Heart left ventricle (tissue), 16 donors: ENCODE data around the gene PEF1. TPM values are rescaled to one million over a fixed set of nuclear protein-coding genes. Genes with fewer than 3 reads are reported as not detected.

Experiments used
- ATAC-seq, 4 donors: fragments of 200-7000 bp; cut with Tn5 transposase; one replicate each; pipeline ENCODE4 v1.9.1; 2020 to 2022; ENCODE audit warnings: moderate library complexity in 4 of 4, mild to moderate bottlenecking in 3 of 4, moderate number of reproducible peaks in 1 of 4
- DNase-seq, 5 donors: peaks; one replicate each; pipeline ENCODE4 v3.0.0-alpha.2; 2020
- H3K27ac ChIP-seq, 12 donors: fragments of 200-600 bp; sonication (generic) in 4 of 12; one replicate each; pipeline versions ENCODE4 v1.5.0 to v1.8.0; 2016 to 2022; ENCODE audit warnings: mild to moderate bottlenecking in 2 of 12
- H3K27me3 ChIP-seq, 9 donors: fragments of 200-600 bp; sonication (generic) in 2 of 9; one replicate each; pipeline versions ENCODE4 v1.5.1 to v1.8.0; 2016 to 2022; ENCODE audit warnings: mild to moderate bottlenecking in 3 of 9
- H3K36me3 ChIP-seq, 9 donors: fragments of 200-600 bp; sonication (generic) in 2 of 9; one replicate each; pipeline versions ENCODE4 v1.5.0 to v1.8.0; 2018 to 2022; ENCODE audit warnings: mild to moderate bottlenecking in 2 of 9
- H3K4me1 ChIP-seq, 12 donors: fragments of 200-600 bp; sonication (generic) in 4 of 12; one replicate each; pipeline versions ENCODE4 v1.5.0 to v1.8.0; 2016 to 2022; ENCODE audit warnings: mild to moderate bottlenecking in 3 of 12
- H3K4me3 ChIP-seq, 12 donors: fragments of 200-600 bp; sonication (generic) in 4 of 12; one replicate each; pipeline versions ENCODE4 v1.5.0 to v1.8.0; 2017 to 2022; ENCODE audit warnings: mild to moderate bottlenecking in 9 of 12, moderate library complexity in 4 of 12
- H3K9me3 ChIP-seq, 12 donors: fragments of 200-600 bp; sonication (generic) in 4 of 12; one replicate each; pipeline versions ENCODE4 v1.5.0 to v1.8.0; 2016 to 2022; ENCODE audit warnings: mild to moderate bottlenecking in 1 of 12
- CTCF ChIP-seq, 12 donors: fragments of 200-600 bp; sonication (generic) in 4 of 12; IDR thresholded peaks; one replicate each; pipeline versions ENCODE4 v1.5.0 to v1.8.0; 2018 to 2022; ENCODE audit warnings: antibody characterized with exemption in 12 of 12, mild to moderate bottlenecking in 5 of 12
- POLR2A ChIP-seq, 2 donors: fragments of 450-650 bp; IDR thresholded peaks; one replicate each; pipeline ENCODE4 v1.6.1; 2017; ENCODE audit warnings: antibody characterized with exemption in 2 of 2, mild to moderate bottlenecking in 2 of 2, moderate library complexity in 2 of 2
- WGBS, 4 donors: extraction: QIAGEN DNeasy Blood & Tissue Kit in 2 of 4; methylation state at CpG; one replicate each; pipeline versions ENCODE4 v1.1.5 to v1.1.7; 2013 to 2018; 5-methylcytosine and 5-hydroxymethylcytosine counted together
- intact Hi-C, 10 donors: fragments of 100-400 bp; cut with DNase I; formaldehyde crosslinking; loops; one replicate each; pipeline versions ENCODE4 v1.11.1 to v1.14.2; 2022
- polyA plus RNA-seq, 2 donors: library from polyadenylated mRNA; stranded (reverse); fragments of 200-250 nt; gene quantifications; one replicate each; pipeline ENCODE4 v1.2.3, GENCODE V29; 2013
- total RNA-seq, 9 donors: library from RNA; depleted of rRNA in 2 of 9; stranded (reverse); fragments of >200 nt in 2 of 9; fragmentation: NEBNext Ultra II Directional in 3 of 9; extraction: Animal tissue kit (Norgen Biotek cat#: 25700) in 3 of 9; gene quantifications; one replicate each; pipeline versions ENCODE4 v1.1.0 to v1.2.4, GENCODE V29; 2016 to 2023
- donor health status: ischemic (EF 13 %, LVEDD 7.1; RV severe dilation, severe dysfunction).
- donor health status: healthy with polysubstance abuse.
- donor health status: DM: no; HTN: yes; CAD: no.
- donor health status: DM: no; HTN: no; CAD: no.
- donor health status: ischemic (EF 25% LVEDD 6.9; RV normal size, moderate dysfunction).
- donor health status: ischemic (EF 25% LVEDD 5.7; RV mildly dilated, moderate dysfunction).
- donor health status: healthy.
- donor health status: DM: yes; HTN: yes; CAD: no.
- donor health status: ischemic (EF 35%, LVEDD 5.7; RV mildly dilated, moderate dysfunction).
- donor health status: nonischemic (EF 11% LVEDD 7.7; RV severe dilation, severe dysfunction).
- donor health status: DM: yes; HTN: yes; CAD: no.
- donor health status: PGD.
- donor health status: ischemic (EF 29% LVEDD 5.4; RV normal size, mild dysfunction).
- donor health status: nonischemic (EF 23%, LVEDD 6.1; RV moderate dilation, normal function).

Gene PEF1
- total and polyA plus RNA-seq, 11 donors: 32.2 to 106 (median 42.4) TPM

- ATAC-seq (no peak), DNase-seq (no peak)
- Histone ChIP-seq H3K4me1 (no peaks in the 10 kb centered on the region), H3K9me3 (no peaks in the 10 kb centered on the region), H3K4me3 (no peak overlapping the region), H3K27me3 (no peaks in the 10 kb centered on the region), H3K27ac (no peak overlapping the region), H3K36me3 (peaks cover 0 to 51% (median 0%) of the 10 kb centered on the region in 9 donors)
- WGBS, 4 donors: 90 to 100% (median 95%) methylated on average over 2 to 3 of the region's 3 CpGs
- TF ChIP-seq CTCF (IDR thresholded peaks at IDR 0.05) (no peak), POLR2A (IDR thresholded peaks at IDR 0.05) (no peak)
- intact Hi-C loops: no loop called here
Measured at GRCh38 chr1:31658721-31659120, 14.0 kb upstream of the PEF1 start.

GRCh38 chr1:31657972-31658510 lies 13.4 kb upstream of the PEF1 start:
- Histone ChIP-seq H3K4me1 (no peaks in the 10 kb centered on the region), H3K27me3 (no peaks in the 10 kb centered on the region), H3K4me3 (no peak overlapping the region), H3K36me3 (peaks cover 0 to 54% (median 3%) of the 10 kb centered on the region in 9 donors), H3K27ac (no peak overlapping the region), H3K9me3 (no peaks in the 10 kb centered on the region)
- no peak for TF ChIP-seq CTCF (IDR thresholded peaks at IDR 0.05)
- TF ChIP-seq POLR2A (IDR thresholded peaks at IDR 0.05): no peak
- DNase-seq (no peak), ATAC-seq (no peak)
- intact Hi-C loops: no loop called here
- WGBS, 4 donors: 89 to 93% (median 91%) methylated on average over 10 to 12 of the region's 12 CpGs

GRCh38 chr1:31657020-31657804 lies 12.5 kb upstream of the PEF1 start:
- no peaks in the 10 kb centered on the region for H3K9me3 ChIP-seq
- H3K27me3 ChIP-seq: no peaks in the 10 kb centered on the region
- DNase-seq (no peak), ATAC-seq (no peak)
- H3K4me3 ChIP-seq: no peak overlapping the region
- TF ChIP-seq CTCF (IDR thresholded peaks at IDR 0.05): no peak
- no peak for TF ChIP-seq POLR2A (IDR thresholded peaks at IDR 0.05)
- WGBS, 4 donors: 86 to 90% (median 88%) methylated on average over 14 of the region's 14 CpGs
- intact Hi-C loops: no loop called here
- H3K4me1 ChIP-seq: no peaks in the 10 kb centered on the region
- H3K36me3 ChIP-seq: peaks cover 0 to 58% (median 4%) of the 10 kb centered on the region in 9 donors
- H3K27ac ChIP-seq: no peak overlapping the region

- TF ChIP-seq POLR2A (IDR thresholded peaks at IDR 0.05) (no peak), CTCF (IDR thresholded peaks at IDR 0.05) (no peak)
- H3K36me3 ChIP-seq: peaks cover 0 to 59% (median 4%) of the 10 kb centered on the region in 9 donors
- no peak overlapping the region for H3K4me3 ChIP-seq
- no peaks in the 10 kb centered on the region for H3K9me3 ChIP-seq
- 87 to 93% (median 91%) methylated on average over 4 of the region's 4 CpGs for WGBS, 4 donors
- H3K4me1 ChIP-seq: peaks cover 0 to 11% (median 7%) of the 10 kb centered on the region in 12 donors
- DNase-seq (no peak), ATAC-seq (no peak)
- intact Hi-C loops: no loop called here
- no peaks in the 10 kb centered on the region for H3K27me3 ChIP-seq
- H3K27ac ChIP-seq: no peak overlapping the region
Measured at GRCh38 chr1:31655756-31656155, 11.1 kb upstream of the PEF1 start.
